Cardiac fibroblast (primary cell): ENCODE results near the gene CRABP2.

Source experiments
- DNase-seq, 2 donors: peaks; one replicate each; pipeline versions ENCODE4 v3.0.0 to v3.0.0-alpha.2; 2010; ENCODE audit warnings: low read depth in 2 of 2
- H3K4me3 ChIP-seq, 2 donors: replicated peaks in 1 of 2; 1 replicate in 1 of 2; 2 replicates in 1 of 2; pipeline ENCODE4 v1.5.1; 2011; ENCODE audit warnings: low read depth in 2 of 2, low read length in 2 of 2, mild to moderate bottlenecking in 2 of 2, moderate library complexity in 1 of 2
- TF ChIP-seq, protein P1 (sequence below): IDR thresholded peaks from one replicate; pipeline ENCODE4 v1.5.1; 2011; ENCODE audit warnings: low read depth, mild to moderate bottlenecking, low read length, inconsistent platforms

The CRABP2 gene

GRCh38 chr1:156676114-156676819 lies 29.1 kb downstream of the CRABP2 start:
- DNase-seq, result no peak
- TF ChIP-seq, protein P1, sequence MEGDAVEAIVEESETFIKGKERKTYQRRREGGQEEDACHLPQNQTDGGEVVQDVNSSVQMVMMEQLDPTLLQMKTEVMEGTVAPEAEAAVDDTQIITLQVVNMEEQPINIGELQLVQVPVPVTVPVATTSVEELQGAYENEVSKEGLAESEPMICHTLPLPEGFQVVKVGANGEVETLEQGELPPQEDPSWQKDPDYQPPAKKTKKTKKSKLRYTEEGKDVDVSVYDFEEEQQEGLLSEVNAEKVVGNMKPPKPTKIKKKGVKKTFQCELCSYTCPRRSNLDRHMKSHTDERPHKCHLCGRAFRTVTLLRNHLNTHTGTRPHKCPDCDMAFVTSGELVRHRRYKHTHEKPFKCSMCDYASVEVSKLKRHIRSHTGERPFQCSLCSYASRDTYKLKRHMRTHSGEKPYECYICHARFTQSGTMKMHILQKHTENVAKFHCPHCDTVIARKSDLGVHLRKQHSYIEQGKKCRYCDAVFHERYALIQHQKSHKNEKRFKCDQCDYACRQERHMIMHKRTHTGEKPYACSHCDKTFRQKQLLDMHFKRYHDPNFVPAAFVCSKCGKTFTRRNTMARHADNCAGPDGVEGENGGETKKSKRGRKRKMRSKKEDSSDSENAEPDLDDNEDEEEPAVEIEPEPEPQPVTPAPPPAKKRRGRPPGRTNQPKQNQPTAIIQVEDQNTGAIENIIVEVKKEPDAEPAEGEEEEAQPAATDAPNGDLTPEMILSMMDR, result no peak
- peak overlapping the region; percentile 30 to 58 for H3K4me3 ChIP-seq

- H3K4me3 ChIP-seq, result peak overlapping the region; percentile 30 to 58
- DNase-seq, result no peak
- TF ChIP-seq, protein P1, result no peak
Observed at GRCh38 chr1:156675210-156676113, 29.9 kb downstream of the CRABP2 start.

DNA sequence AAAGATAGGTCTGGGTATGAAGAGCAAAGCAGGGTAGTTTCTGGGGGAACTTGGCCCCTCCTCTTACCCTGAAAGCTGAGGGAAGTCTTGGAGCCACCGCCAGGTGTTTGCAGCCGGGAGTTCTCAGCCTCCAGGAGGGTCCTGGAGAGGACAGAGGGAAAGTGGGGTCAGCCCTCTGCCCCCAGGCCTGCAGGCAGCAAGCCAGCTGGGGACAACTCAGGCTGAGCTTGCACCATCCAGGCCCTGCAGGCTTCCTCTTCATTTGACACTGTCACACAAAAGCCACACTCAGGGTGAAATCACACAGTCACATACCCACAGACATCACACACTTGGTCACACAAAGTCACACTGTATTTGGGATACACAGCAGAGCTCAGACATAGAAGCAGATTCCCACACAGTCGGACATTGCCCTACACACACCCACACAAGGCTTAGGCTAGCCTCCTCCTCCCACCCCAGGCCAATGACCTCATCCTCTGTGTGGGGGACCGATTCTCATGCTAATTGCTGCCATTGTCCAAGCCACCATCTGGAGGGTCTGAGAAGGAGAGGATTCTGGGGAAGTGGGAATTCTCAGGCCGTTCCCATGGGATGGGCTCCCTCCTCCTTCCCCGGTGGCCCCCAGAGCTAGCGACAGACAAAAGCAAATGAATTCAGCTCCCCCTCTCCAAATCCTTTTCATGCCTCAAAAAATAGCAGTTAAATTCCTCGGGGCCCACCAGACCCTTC lies 31.8 kb downstream of the CRABP2 start:
- peak in 1 of 2 donors; percentile 44 for DNase-seq
- no peak overlapping the region for H3K4me3 ChIP-seq
- TF ChIP-seq, protein P1, result no peak

- no peak overlapping the region for H3K4me3 ChIP-seq
- TF ChIP-seq, protein P1, result no peak
- no peak for DNase-seq
Observed at GRCh38 chr1:156671804-156672203, 33.6 kb downstream of the CRABP2 start.

DNA sequence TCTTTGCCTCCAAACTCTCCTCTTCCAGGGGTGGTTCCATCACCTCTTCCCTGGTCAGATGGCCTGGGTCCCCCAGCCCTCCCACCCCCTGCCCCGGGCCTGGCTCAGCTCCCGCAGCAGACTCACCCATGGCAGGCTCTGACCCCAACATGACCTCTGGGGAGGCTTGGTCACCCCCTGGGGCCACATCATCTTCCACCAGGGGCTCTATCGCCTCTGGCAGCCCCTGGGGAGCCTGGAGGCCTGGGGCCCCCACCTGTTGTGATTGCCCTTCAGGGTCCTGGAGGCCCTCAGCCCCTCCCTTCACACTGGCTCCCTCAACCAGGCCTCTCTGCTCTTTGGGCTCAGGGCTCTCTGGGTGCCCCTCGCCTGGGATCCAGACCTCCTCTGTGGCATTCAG lies 34.6 kb downstream of the CRABP2 start:
- no peak overlapping the region for H3K4me3 ChIP-seq
- TF ChIP-seq, protein P1, result no peak
- no peak for DNase-seq

- no peak overlapping the region for H3K4me3 ChIP-seq
- no peak for DNase-seq
- TF ChIP-seq, protein P1, result no peak
Observed at GRCh38 chr1:156670359-156670758, 35.0 kb downstream of the CRABP2 start.
